ENCODE measurements around the gene CZIB. TPM values are rescaled to one million over a fixed set of nuclear protein-coding genes. Genes with fewer than 3 reads are reported as not detected.
"Not testable (repeated sequence)": the region's sequence is repeated elsewhere in the genome, so short reads cannot be mapped to it uniquely, and the experiment has no call there.

Gene CZIB
- polyA plus RNA-seq, 1 experiment = 75.8 TPM

DNA sequence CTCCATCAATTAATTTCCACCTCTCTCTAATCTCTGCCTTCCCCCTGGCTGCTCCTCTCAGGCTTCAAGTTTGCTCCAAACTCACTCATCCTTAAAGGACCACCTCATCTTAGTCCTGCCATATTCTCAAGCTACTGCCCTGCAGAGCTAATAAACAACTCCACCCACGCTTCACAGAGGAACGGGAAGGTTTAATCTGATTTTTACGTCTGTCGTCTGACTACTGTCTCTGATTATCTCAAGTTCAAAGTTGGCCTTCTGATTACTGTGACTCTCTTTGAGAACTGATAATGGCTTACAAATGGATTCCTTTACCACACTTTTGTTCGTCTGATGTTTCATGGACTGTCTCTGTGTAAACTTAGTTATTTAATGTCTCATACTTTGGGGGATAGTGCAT, 31.4 kb downstream of the CZIB start:
- H3K4me3 ChIP-seq (ENCODE audit: low read depth, low read length) = no peak overlapping the region

DNA sequence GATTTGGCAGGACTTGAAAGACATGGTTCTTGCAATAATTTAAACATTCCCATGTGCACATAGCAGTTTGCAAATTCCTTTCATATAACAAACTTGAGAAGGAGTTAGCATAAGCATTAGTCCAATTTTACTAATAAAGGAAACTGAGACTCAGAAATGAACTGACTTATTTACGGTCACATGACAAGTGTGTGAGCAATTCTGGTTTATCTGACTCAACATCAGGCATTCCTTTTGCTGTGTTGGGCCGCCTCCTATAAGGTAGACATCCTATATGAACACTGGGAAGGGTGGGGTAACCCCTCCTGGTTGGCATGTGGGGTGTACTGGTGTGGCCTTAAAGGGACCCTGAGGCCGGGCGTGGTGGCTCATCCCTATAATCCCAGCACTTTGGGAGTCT, 32.3 kb downstream of the CZIB start:
- no peaks in the 10 kb centered on the region for H3K27me3 ChIP-seq (ENCODE audit: control insufficient read depth, insufficient read depth, low read length)
- no peak overlapping the region for H3K4me3 ChIP-seq (ENCODE audit: low read depth, low read length)
- ChIA-PET CTCF (no interaction called here), POLR2A (no interaction called here)
- no peak for DNase-seq (ENCODE audit: low read depth)
- H3K36me3 ChIP-seq (ENCODE audit: control insufficient read depth, insufficient read depth, low read length) = no peaks in the 10 kb centered on the region
- no peak for TF ChIP-seq CTCF (IDR thresholded peaks at IDR 0.05; ENCODE audit: insufficient read depth, low read depth, low read length)

More for the DNA sequence above, 31.4 kb downstream of the CZIB start:
- no peaks in the 10 kb centered on the region for H3K36me3 ChIP-seq (ENCODE audit: control insufficient read depth, insufficient read depth, low read length)
- DNase-seq (ENCODE audit: low read depth) = no peak
- POLR2A ChIA-PET = no interaction called here
- H3K27me3 ChIP-seq (ENCODE audit: control insufficient read depth, insufficient read depth, low read length) = no peaks in the 10 kb centered on the region
- CTCF ChIA-PET = interaction anchor here (0.9 kb wide), 1 partner anchor 11 kb away, joined by 3 read pairs; no protein-coding TSS in a partner anchor
- TF ChIP-seq CTCF (IDR thresholded peaks at IDR 0.05; ENCODE audit: insufficient read depth, low read depth, low read length) = no peak

DNA sequence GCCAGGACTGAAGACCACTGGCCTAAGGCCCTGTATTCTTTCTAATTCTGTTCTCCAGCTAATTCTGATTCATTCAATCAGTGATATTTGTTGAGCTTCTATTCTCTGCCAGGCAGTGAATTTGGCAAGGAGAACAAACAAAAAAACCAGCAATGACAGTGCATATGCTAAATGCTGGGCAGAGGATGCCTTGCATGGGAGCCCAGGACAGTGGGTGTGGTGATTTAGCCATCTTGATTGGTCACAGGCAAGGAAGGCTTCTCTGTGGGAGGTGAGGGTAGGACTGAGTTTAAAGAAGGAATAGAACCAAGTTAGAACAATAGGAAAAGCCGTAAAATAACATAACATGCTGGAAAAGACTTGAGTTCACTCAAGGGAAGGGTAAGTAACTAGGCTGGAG, 33.0 kb downstream of the CZIB start:
- ChIA-PET CTCF (interaction anchor here (1.2 to 1.6 kb wide), 3 partner anchors 98 to 484 kb away, joined by 4 read pairs; no protein-coding TSS in a partner anchor), POLR2A (no interaction called here)
- H3K27me3 ChIP-seq (ENCODE audit: control insufficient read depth, insufficient read depth, low read length) = no peaks in the 10 kb centered on the region
- no peaks in the 10 kb centered on the region for H3K36me3 ChIP-seq (ENCODE audit: control insufficient read depth, insufficient read depth, low read length)
- DNase-seq (ENCODE audit: low read depth) = no peak
- no peak for TF ChIP-seq CTCF (IDR thresholded peaks at IDR 0.05; ENCODE audit: insufficient read depth, low read depth, low read length)
- no peak overlapping the region for H3K4me3 ChIP-seq (ENCODE audit: low read depth, low read length)

- no peak for DNase-seq (ENCODE audit: low read depth)
- no peak for TF ChIP-seq CTCF (IDR thresholded peaks at IDR 0.05; ENCODE audit: insufficient read depth, low read depth, low read length)
- POLR2A ChIA-PET = no interaction called here
- no peaks in the 10 kb centered on the region for H3K36me3 ChIP-seq (ENCODE audit: control insufficient read depth, insufficient read depth, low read length)
- no peak overlapping the region for H3K4me3 ChIP-seq (ENCODE audit: low read depth, low read length)
- no peaks in the 10 kb centered on the region for H3K27me3 ChIP-seq (ENCODE audit: control insufficient read depth, insufficient read depth, low read length)
- CTCF ChIA-PET = interaction anchor here (0.5 to 2.6 kb wide), 21 partner anchors 8 to 489 kb away, joined by 3 to 11 read pairs (median 4); partner anchors contain the start of genes CPT2, ECHDC2 and SCP2
Measured at GRCh38 chr1:53186533-53186932, 33.9 kb downstream of the CZIB start.

GRCh38 chr1:53185955-53186297, 34.5 kb downstream of the CZIB start:
- H3K4me3 ChIP-seq (ENCODE audit: low read depth, low read length); H3K27me3 ChIP-seq (ENCODE audit: control insufficient read depth, insufficient read depth, low read length); POLR2A ChIA-PET; H3K36me3 ChIP-seq (ENCODE audit: control insufficient read depth, insufficient read depth, low read length); DNase-seq (ENCODE audit: low read depth): not testable (repeated sequence)
- CTCF ChIA-PET = interaction anchor here (0.5 to 2.6 kb wide), 24 partner anchors 9 to 489 kb away, joined by 3 to 11 read pairs (median 4); partner anchors contain the start of genes CPT2, ECHDC2 and SCP2

Data from BJ (cell line).